GM12874 (cell line): ENCODE data around the gene MYOF.

Source experiments
- CTCF ChIP-seq: IDR thresholded peaks from 2 replicates; pipeline ENCODE4 v1.5.1; 2011; ENCODE audit warnings: low read depth, mild to moderate bottlenecking, control low read depth, low read length, moderate library complexity; ENCODE audit not compliant: insufficient read depth

The MYOF gene

GRCh38 chr10:93277360-93277759 lies 204.8 kb downstream of the MYOF start:
- no peak for TF ChIP-seq CTCF

- TF ChIP-seq CTCF: no peak
Observed at GRCh38 chr10:93274419-93274818, 207.7 kb downstream of the MYOF start.

- TF ChIP-seq CTCF: no peak
Observed at GRCh38 chr10:93272884-93273675, 209.1 kb downstream of the MYOF start.

GRCh38 chr10:93271347-93271746 lies 210.8 kb downstream of the MYOF start:
- no peak for TF ChIP-seq CTCF

- TF ChIP-seq CTCF: no peak
Observed at GRCh38 chr10:93269281-93269680, 212.9 kb downstream of the MYOF start.

GRCh38 chr10:93268021-93268420 lies 214.1 kb downstream of the MYOF start:
- TF ChIP-seq CTCF: no peak

GRCh38 chr10:93267521-93267920 lies 214.6 kb downstream of the MYOF start:
- TF ChIP-seq CTCF: no peak
